Kidney epithelial cell (primary cell): ENCODE data around the gene PIM2. TPM values are rescaled to one million over a fixed set of nuclear protein-coding genes. Genes with fewer than 3 reads are reported as not detected.

Experiments
- DNase-seq: peaks from one replicate; pipeline ENCODE4 v3.0.0-alpha.2; 2010; ENCODE audit warnings: low read depth
- H3K27me3 ChIP-seq: 2 replicates; pipeline ENCODE4 v1.6.0; 2011; ENCODE audit warnings: low read length; ENCODE audit not compliant: control insufficient read depth, insufficient read depth
- H3K36me3 ChIP-seq: 2 replicates; pipeline ENCODE4 v1.5.1; 2011; ENCODE audit warnings: low read length; ENCODE audit not compliant: control insufficient read depth, insufficient read depth
- H3K4me3 ChIP-seq: 2 replicates; pipeline ENCODE4 v1.5.1; 2011; ENCODE audit warnings: low read depth, mild to moderate bottlenecking, control low read depth, low read length
- CTCF ChIP-seq: IDR thresholded peaks from 2 replicates; pipeline ENCODE4 v1.5.1; 2011; ENCODE audit warnings: mild to moderate bottlenecking, moderate library complexity, low read length, control low read depth, inconsistent platforms; ENCODE audit not compliant: insufficient read depth, poor library complexity, severe bottlenecking
- total RNA-seq: library from RNA; depleted of rRNA; stranded (reverse); fragments of >200 nt; gene quantifications from 2 replicates; pipeline ENCODE4 v1.2.3, GENCODE V29; 2015

PIM2 gene
- total RNA-seq, 1 donor from 2014 or later = 6.8 TPM

- no peaks in the 10 kb centered on the region for H3K27me3 ChIP-seq
- no peak overlapping the region for H3K4me3 ChIP-seq
- no peak for DNase-seq
- no peaks in the 10 kb centered on the region for H3K36me3 ChIP-seq
- TF ChIP-seq CTCF = no peak
These were observed 13.6 kb downstream of the PIM2 start for GRCh38 chrX:48905090-48905790.

GRCh38 chrX:48904626-48905025, 14.2 kb downstream of the PIM2 start:
- no peak for DNase-seq
- H3K27me3 ChIP-seq = no peaks in the 10 kb centered on the region
- H3K36me3 ChIP-seq = no peaks in the 10 kb centered on the region
- no peak overlapping the region for H3K4me3 ChIP-seq
- TF ChIP-seq CTCF = no peak

GRCh38 chrX:48904180-48904579, 14.6 kb downstream of the PIM2 start:
- Histone ChIP-seq H3K4me3 (no peak overlapping the region), H3K27me3 (no peaks in the 10 kb centered on the region), H3K36me3 (no peaks in the 10 kb centered on the region)
- TF ChIP-seq CTCF = no peak
- DNase-seq = no peak

DNA sequence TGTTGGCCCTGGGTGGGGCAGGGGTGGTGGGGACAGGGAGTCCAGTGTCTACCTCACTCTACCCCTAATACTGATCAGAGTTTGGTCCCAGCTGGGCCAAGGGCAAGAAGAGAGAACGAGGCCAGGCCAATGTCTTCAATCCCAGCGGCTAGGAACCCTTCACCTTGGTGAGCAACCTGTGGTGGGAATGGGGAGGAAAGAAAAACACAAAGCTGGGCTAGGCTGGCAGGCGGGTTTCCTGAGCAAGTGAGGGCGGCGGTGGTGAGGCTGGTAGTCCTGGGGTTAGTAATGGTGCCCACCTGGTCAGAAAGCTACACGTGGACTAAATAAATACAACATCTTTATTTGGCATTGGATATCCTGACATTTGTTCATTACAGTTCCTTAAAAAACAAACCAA, 15.5 kb downstream of the PIM2 start:
- DNase-seq = no peak
- H3K4me3 ChIP-seq = no peak overlapping the region
- no peaks in the 10 kb centered on the region for H3K36me3 ChIP-seq
- no peak for TF ChIP-seq CTCF
- no peaks in the 10 kb centered on the region for H3K27me3 ChIP-seq

GRCh38 chrX:48902776-48903175, 16.0 kb downstream of the PIM2 start:
- no peak for DNase-seq
- TF ChIP-seq CTCF = no peak
- H3K36me3 ChIP-seq = no peaks in the 10 kb centered on the region

DNA sequence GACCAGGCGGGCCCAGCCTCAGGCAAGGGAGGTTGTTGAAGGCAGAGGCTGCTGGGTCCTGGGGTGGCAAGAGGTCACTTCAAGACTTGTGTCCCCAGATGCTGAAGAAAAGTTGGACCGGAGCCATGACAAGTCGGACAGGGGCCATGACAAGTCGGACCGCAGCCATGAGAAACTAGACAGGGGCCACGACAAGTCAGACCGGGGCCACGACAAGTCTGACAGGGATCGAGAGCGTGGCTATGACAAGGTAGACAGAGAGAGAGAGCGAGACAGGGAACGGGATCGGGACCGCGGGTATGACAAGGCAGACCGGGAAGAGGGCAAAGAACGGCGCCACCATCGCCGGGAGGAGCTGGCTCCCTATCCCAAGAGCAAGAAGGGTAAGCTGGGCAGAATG, 16.7 kb downstream of the PIM2 start:
- Histone ChIP-seq H3K4me3 (no peak overlapping the region), H3K27me3 (no peaks in the 10 kb centered on the region), H3K36me3 (no peaks in the 10 kb centered on the region)
- DNase-seq = no peak
- no peak for TF ChIP-seq CTCF

More at GRCh38 chrX:48902776-48903175, 16.0 kb downstream of the PIM2 start:
- Histone ChIP-seq H3K4me3 (no peak overlapping the region), H3K27me3 (no peaks in the 10 kb centered on the region)
